Sigmoid colon (tissue), 7 donors: ENCODE data around the gene MYDGF. TPM values are rescaled to one million over a fixed set of nuclear protein-coding genes. Genes with fewer than 3 reads are reported as not detected.

Experiments
- DNase-seq: peaks from one replicate; pipeline ENCODE4 v3.0.0-alpha.2; 2019
- H3K27ac ChIP-seq, 4 donors: fragments of 200-600 bp; sonication (generic); one replicate each; pipeline ENCODE4 v1.5.1; 2016 to 2019; ENCODE audit warnings: mild to moderate bottlenecking in 1 of 4
- H3K27me3 ChIP-seq, 3 donors: fragments of 200-600 bp; sonication (generic); one replicate each; pipeline ENCODE4 v1.5.1; 2019; ENCODE audit warnings: mild to moderate bottlenecking in 1 of 3
- H3K36me3 ChIP-seq, 4 donors: fragments of 200-600 bp; sonication (generic); one replicate each; pipeline ENCODE4 v1.5.1; 2016 to 2019
- H3K4me1 ChIP-seq, 4 donors: fragments of 200-600 bp; sonication (generic); one replicate each; pipeline ENCODE4 v1.5.1; 2017 to 2019
- H3K4me3 ChIP-seq, 4 donors: fragments of 200-600 bp; sonication (generic); one replicate each; pipeline ENCODE4 v1.5.1; 2017 to 2019; ENCODE audit warnings: mild to moderate bottlenecking in 2 of 4, moderate library complexity in 1 of 4
- H3K9me3 ChIP-seq, 4 donors: fragments of 200-600 bp in 3 of 4; sonication (generic) in 3 of 4; one replicate each; pipeline versions ENCODE4 v1.5.1 to v1.6.1; 2013 to 2019
- EP300 ChIP-seq, 4 donors: sonication (generic); formaldehyde crosslinking; IDR thresholded peaks; one replicate each; pipeline ENCODE4 v1.6.1; 2017; ENCODE audit warnings: antibody characterized with exemption in 4 of 4
- POLR2A ChIP-seq, 2 donors: fragments of 450-650 bp; IDR thresholded peaks; one replicate each; pipeline ENCODE4 v1.6.1; 2016; ENCODE audit warnings: antibody characterized with exemption in 2 of 2, mild to moderate bottlenecking in 2 of 2, moderate library complexity in 2 of 2
- POLR2AphosphoS5 ChIP-seq, 4 donors: sonication (generic); formaldehyde crosslinking; IDR thresholded peaks; one replicate each; pipeline ENCODE4 v1.6.1; 2017; ENCODE audit warnings: antibody characterized with exemption in 4 of 4
- WGBS, 2 donors: extraction: QIAGEN DNeasy Blood & Tissue Kit; methylation state at CpG; one replicate each; pipeline ENCODE4 v1.1.7; 2013; 5-methylcytosine and 5-hydroxymethylcytosine counted together
- intact Hi-C: fragments of 100-400 bp; cut with DNase I; formaldehyde crosslinking; loops from one replicate; pipeline ENCODE4 v1.15.1; 2023
- polyA plus RNA-seq, 3 donors: library from polyadenylated mRNA; stranded (reverse); fragments of 200-250 nt; gene quantifications; one replicate each; pipeline ENCODE4 v1.2.3, GENCODE V29; 2013
- total RNA-seq, 4 donors: library from RNA; depleted of rRNA; stranded (reverse); fragments of >200 nt; gene quantifications; one replicate each; pipeline ENCODE4 v1.1.0, GENCODE V29; 2016
- TF ChIP-seq, protein P1 (sequence below), 4 experiments: fragments of 450-650 bp in 3 of 4; fragments of 200-600 bp in 1 of 4; IDR thresholded peaks; one replicate each; pipeline ENCODE4 v1.5.1; 2016 to 2019; ENCODE audit warnings: antibody characterized with exemption in 4 of 4, mild to moderate bottlenecking in 3 of 4, moderate library complexity in 2 of 4
- donor health status: healthy with polysubstance abuse.
- donor health status: Bipolar disorder and iron deficiency.
- donor health status: healthy.

MYDGF gene
- total and polyA plus RNA-seq, 7 donors: 25.7 to 200 (median 35.2) TPM

DNA sequence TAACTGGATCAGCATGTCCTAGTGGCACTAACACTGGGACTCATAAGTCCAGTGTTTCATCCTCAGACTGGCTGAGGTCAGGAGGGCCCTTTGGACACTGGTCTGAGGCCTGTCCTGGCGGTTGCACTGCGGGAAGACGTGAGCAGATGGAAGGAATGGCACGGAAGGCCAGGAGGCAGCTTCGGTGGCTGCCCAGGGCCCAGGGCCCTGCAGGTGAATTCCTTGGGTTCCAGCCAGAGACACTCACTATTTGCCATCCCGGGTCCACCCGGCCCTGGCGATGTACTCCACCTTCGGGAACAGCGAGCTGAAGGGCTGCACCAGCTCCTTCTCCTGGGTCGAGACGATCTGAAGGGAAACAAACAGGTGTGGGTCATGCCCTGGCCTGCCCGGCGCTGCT lies 27.2 kb upstream of the MYDGF start:
- intact Hi-C loops: no loop called here
- TF ChIP-seq POLR2AphosphoS5 (IDR thresholded peaks at IDR 0.05): no peak
- TF ChIP-seq EP300 (IDR thresholded peaks at IDR 0.05): no peak
- no peak for TF ChIP-seq POLR2A (IDR thresholded peaks at IDR 0.05)
- TF ChIP-seq, protein P1, sequence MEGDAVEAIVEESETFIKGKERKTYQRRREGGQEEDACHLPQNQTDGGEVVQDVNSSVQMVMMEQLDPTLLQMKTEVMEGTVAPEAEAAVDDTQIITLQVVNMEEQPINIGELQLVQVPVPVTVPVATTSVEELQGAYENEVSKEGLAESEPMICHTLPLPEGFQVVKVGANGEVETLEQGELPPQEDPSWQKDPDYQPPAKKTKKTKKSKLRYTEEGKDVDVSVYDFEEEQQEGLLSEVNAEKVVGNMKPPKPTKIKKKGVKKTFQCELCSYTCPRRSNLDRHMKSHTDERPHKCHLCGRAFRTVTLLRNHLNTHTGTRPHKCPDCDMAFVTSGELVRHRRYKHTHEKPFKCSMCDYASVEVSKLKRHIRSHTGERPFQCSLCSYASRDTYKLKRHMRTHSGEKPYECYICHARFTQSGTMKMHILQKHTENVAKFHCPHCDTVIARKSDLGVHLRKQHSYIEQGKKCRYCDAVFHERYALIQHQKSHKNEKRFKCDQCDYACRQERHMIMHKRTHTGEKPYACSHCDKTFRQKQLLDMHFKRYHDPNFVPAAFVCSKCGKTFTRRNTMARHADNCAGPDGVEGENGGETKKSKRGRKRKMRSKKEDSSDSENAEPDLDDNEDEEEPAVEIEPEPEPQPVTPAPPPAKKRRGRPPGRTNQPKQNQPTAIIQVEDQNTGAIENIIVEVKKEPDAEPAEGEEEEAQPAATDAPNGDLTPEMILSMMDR (IDR thresholded peaks at IDR 0.05): no peak
- WGBS, 2 donors: 96 to 97% methylated on average over 14 of the region's 14 CpGs
- Histone ChIP-seq H3K4me3 (no peak overlapping the region), H3K9me3 (no peaks in the 10 kb centered on the region), H3K27me3 (no peaks in the 10 kb centered on the region), H3K27ac (peak overlapping the region in 1 of 4 donors; percentile 31), H3K36me3 (peaks cover 49 to 98% (median 85%) of the 10 kb centered on the region in 4 donors), H3K4me1 (peaks cover 0 to 8% (median 0%) of the 10 kb centered on the region in 4 donors)
- DNase-seq: no peak

DNA sequence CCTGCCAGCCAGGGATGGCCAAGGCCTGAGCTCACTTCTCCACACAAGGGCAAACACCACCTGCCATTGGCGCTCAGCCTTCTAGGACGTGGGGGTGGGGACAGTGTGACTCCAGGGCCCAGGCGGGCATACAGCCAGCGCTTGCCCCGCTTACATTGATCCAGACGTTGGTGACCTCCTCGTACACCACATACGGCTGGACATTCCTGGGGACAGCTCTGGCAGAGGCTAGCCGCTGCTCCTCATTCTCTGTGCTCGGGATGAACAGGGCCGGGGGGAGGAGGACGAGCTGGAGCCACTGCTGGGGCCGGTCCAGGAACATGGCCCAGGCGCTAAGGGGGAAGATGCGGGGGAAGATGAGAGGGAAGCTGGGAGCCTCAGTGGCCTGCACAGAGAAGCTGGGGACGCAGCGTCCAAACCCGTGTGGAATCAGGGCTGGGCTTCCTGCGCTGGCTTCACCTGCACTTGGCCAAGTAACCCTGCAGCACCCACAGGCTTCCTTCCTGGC lies 25.1 kb upstream of the MYDGF start:
- TF ChIP-seq POLR2AphosphoS5 (IDR thresholded peaks at IDR 0.05) (no peak), EP300 (IDR thresholded peaks at IDR 0.05) (no peak), POLR2A (IDR thresholded peaks at IDR 0.05) (no peak)
- TF ChIP-seq, protein P1 (IDR thresholded peaks at IDR 0.05): no peak
- WGBS, 2 donors: 91 to 93% methylated on average over 19 of the region's 19 CpGs
- Histone ChIP-seq H3K27me3 (no peaks in the 10 kb centered on the region), H3K27ac (peak overlapping the region; percentile 3 to 74 (median 44)), H3K4me3 (no peak overlapping the region), H3K36me3 (peaks cover 46 to 95% (median 77%) of the 10 kb centered on the region in 4 donors), H3K4me1 (peaks cover 0 to 8% (median 0%) of the 10 kb centered on the region in 4 donors), H3K9me3 (no peaks in the 10 kb centered on the region)
- no peak for DNase-seq
- intact Hi-C loops: no loop called here

DNA sequence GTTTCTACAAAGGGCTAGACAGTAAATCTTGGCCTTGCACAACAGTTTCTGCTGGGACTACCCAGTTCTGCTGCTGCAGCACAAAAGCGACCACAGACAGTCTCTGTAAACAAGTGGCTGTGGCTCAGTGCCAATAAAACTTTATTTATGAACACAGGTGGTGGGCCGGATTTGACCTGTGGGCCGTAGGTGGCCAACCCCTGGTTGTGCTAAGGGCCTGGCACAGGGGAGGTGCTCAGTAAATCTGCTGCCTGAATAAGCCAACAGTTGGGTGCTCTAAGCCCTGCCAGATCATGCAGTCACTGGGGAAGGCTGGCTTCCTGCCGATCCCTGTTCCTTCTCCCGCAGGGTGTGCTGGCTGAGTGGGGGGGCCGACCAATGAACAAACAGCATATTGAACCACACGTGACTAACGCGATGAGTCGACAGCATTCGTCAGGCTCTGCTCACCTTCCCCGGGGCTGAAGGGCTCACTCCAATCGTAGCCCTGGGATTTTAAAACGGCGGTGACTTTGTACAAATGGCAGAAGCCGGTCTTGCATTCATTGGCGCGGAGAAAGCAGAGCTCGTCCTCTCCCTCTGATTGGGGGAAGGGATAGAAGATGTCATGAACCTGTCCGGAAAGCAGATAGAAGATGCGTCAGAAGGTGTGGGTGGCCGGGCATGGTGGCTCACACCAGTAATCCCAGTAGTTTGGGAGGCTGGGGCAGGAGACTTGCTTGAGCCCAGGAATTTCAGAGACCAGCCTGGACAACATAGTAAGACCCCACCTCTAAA lies 24.3 kb upstream of the MYDGF start:
- Histone ChIP-seq H3K27ac (peak overlapping the region in 3 of 4 donors; percentile 40 to 74 (median 40)), H3K36me3 (peaks cover 46 to 95% (median 77%) of the 10 kb centered on the region in 4 donors), H3K4me1 (peaks cover 0 to 8% (median 0%) of the 10 kb centered on the region in 4 donors), H3K9me3 (no peaks in the 10 kb centered on the region), H3K4me3 (no peak overlapping the region), H3K27me3 (no peaks in the 10 kb centered on the region)
- TF ChIP-seq POLR2AphosphoS5 (IDR thresholded peaks at IDR 0.05): no peak
- WGBS, 2 donors: 92% methylated on average over 22 of the region's 22 CpGs
- DNase-seq: peak; percentile 88
- intact Hi-C loops: no loop called here

DNA sequence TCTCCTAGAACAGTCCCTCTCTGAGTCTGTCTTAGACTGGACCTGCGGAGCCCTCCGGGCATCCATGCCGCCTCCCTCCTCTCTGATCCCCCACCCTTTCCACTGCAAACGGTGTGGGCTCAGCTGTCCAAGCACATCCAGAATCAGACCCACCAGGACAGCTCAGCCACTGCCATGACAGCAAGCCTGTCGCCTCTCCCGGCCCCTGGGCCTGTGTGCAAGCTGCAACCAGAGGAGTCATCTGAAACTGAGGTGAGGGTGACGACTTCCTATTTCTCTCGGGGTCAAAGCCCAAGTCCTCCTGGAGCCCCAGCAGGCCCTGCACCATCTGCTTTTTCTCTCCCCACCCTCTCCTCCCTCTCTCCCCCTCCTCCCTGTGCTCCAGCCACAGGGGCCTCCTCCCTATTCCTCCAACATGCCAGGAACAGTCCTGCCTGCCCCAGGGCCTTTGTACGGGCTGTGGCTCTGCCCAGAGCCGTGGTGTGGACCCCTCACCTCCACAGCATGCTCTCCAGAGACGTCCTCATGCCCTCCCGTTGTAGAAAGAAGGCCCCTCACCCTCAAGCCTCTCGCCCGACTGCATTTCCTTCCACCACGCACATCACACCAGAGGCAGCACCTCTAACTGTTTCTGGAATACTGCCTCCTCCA lies 23.5 kb upstream of the MYDGF start:
- peaks cover 0 to 8% (median 0%) of the 10 kb centered on the region in 4 donors for H3K4me1 ChIP-seq
- intact Hi-C loops: no loop called here

More for the DNA sequence above, 23.5 kb upstream of the MYDGF start:
- TF ChIP-seq POLR2AphosphoS5 (IDR thresholded peaks at IDR 0.05) (no peak), POLR2A (IDR thresholded peaks at IDR 0.05) (no peak), EP300 (IDR thresholded peaks at IDR 0.05) (no peak)
- TF ChIP-seq, protein P1 (IDR thresholded peaks at IDR 0.05): no peak
- 94% methylated on average over 15 of the region's 15 CpGs for WGBS, 2 donors
- H3K27me3 ChIP-seq: no peaks in the 10 kb centered on the region
- peaks cover 50 to 97% (median 81%) of the 10 kb centered on the region in 4 donors for H3K36me3 ChIP-seq
- DNase-seq: no peak
- no peaks in the 10 kb centered on the region for H3K9me3 ChIP-seq
- H3K4me3 ChIP-seq: no peak overlapping the region
- H3K27ac ChIP-seq: peak overlapping the region in 3 of 4 donors; percentile 40 to 74 (median 40)
